A673 (cell line): ENCODE results near the gene FBXO42. TPM values are rescaled to one million over a fixed set of nuclear protein-coding genes. Genes with fewer than 3 reads are reported as not detected.

ENCODE experiments used
- BruUV-seq: library from RNA; stranded (reverse); fragments of 400-500 nt; replicated peaks from 2 replicates; lab custom pipeline; 2021; lab: Mats Ljungman, UMichigan
- CTCF ChIA-PET: fragments of 300-600 bp; sonication (Branson Sonifier 250); formaldehyde crosslinking; loops from one replicate; lab custom pipeline; 2022; ENCODE audit warnings: antibody characterized with exemption; lab: Charles Lee
- POLR2A ChIA-PET: fragments of 300-600 bp; sonication (Branson Sonifier 250); formaldehyde crosslinking; loops from one replicate; lab custom pipeline; 2022; ENCODE audit warnings: antibody characterized with exemption; ENCODE audit not compliant: low non-redundant PET; lab: Charles Lee
- DNase-seq: peaks from one replicate; pipeline ENCODE4 v3.0.0-alpha.2; 2015; ENCODE audit warnings: low spot score
- H3K27ac ChIP-seq: fragments of 200-600 bp; sonication (generic); 2 replicates; pipeline ENCODE4 v1.5.1; 2016; ENCODE audit warnings: mixed run types, low read depth, mild to moderate bottlenecking, mixed read lengths, antibody characterized with exemption, low read length; ENCODE audit not compliant: poor library complexity, severe bottlenecking
- H3K27me3 ChIP-seq: fragments of 200-600 bp; sonication (generic); replicated peaks from 2 replicates; pipeline ENCODE4 v1.6.1; 2017; ENCODE audit warnings: mixed run types, low read depth, mild to moderate bottlenecking, mixed read lengths, antibody characterized with exemption, low read length; ENCODE audit not compliant: insufficient read depth, poor library complexity
- H3K36me3 ChIP-seq: fragments of 200-600 bp; sonication (generic); 2 replicates; pipeline ENCODE4 v1.6.1; 2016; ENCODE audit warnings: mixed run types, mild to moderate bottlenecking, mixed read lengths, antibody characterized with exemption, low read length; ENCODE audit not compliant: insufficient read depth, poor library complexity, severe bottlenecking
- H3K4me1 ChIP-seq: fragments of 200-600 bp; sonication (generic); 2 replicates; pipeline ENCODE4 v1.6.1; 2017; ENCODE audit warnings: mixed run types, mild to moderate bottlenecking, mixed read lengths, antibody characterized with exemption, low read length; ENCODE audit not compliant: insufficient read depth, poor library complexity, severe bottlenecking
- H3K4me3 ChIP-seq: fragments of 200-600 bp; sonication (generic); 2 replicates; pipeline ENCODE4 v1.5.1; 2016; ENCODE audit warnings: low read depth, mixed run types, mild to moderate bottlenecking, mixed read lengths, low read length; ENCODE audit not compliant: poor library complexity, severe bottlenecking
- H3K9me3 ChIP-seq: fragments of 200-600 bp; sonication (generic); 2 replicates; pipeline ENCODE4 v1.6.1; 2016; ENCODE audit warnings: mixed run types, low read depth, mild to moderate bottlenecking, mixed read lengths, antibody characterized with exemption, low read length; ENCODE audit not compliant: poor library complexity, severe bottlenecking
- CTCF ChIP-seq: fragments of 300-800, 200-600 bp; sonication (generic); conservative IDR thresholded peaks from 2 replicates; pipeline ENCODE4 v1.5.1; 2017; ENCODE audit warnings: low read depth, mild to moderate bottlenecking, antibody characterized with exemption, low read length, moderate library complexity, mixed read lengths
- EZH2 ChIP-seq: fragments of 200-600 bp; sonication (generic); IDR thresholded peaks from 2 replicates; pipeline ENCODE4 v1.6.1; 2017; ENCODE audit warnings: borderline replicate concordance, low read depth, mild to moderate bottlenecking, mixed read lengths, antibody characterized with exemption, low read length; ENCODE audit not compliant: poor library complexity, severe bottlenecking
- intact Hi-C: fragments of 100-400 bp; cut with micrococcal nuclease; formaldehyde crosslinking; loops from one replicate; pipeline ENCODE4 v1.10.0; 2022; ENCODE audit not compliant: unreplicated experiment
- total RNA-seq: library from RNA; stranded (reverse); gene quantifications from 2 replicates; pipeline ENCODE4 v1.2.3, GENCODE V29; 2021

The FBXO42 gene
- total RNA-seq, 1 experiment from 2014 or later = 19.5 TPM

DNA sequence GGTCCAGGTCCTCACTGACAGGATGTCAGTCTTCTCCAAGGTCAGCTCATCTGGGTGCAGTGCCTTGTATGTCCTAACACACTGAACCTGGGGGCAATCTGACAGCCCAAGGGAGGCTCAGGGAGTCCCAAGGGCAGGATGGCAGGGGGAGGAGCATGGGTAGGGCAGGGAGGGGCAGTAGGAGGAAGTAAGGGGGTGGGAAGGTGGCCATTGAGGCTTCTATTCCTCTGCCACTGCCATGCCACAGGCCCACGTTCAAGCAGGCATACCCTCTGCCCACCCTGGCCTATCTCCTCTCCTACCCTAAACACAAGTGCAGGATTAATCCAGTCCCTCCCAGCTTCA is 153.2 kb downstream of the FBXO42 start:
- Histone ChIP-seq H3K27me3 (no peaks in the 10 kb centered on the region), H3K4me3 (no peak overlapping the region), H3K36me3 (no peaks in the 10 kb centered on the region), H3K27ac (no peak overlapping the region), H3K4me1 (no peaks in the 10 kb centered on the region), H3K9me3 (no peaks in the 10 kb centered on the region)
- no peak for DNase-seq
- ChIA-PET POLR2A (interaction anchor here (0.6 kb wide), 2 partner anchors 18 to 164 kb away, joined by 3 to 7 read pairs; no protein-coding TSS in a partner anchor), CTCF (interaction anchor here (0.6 kb wide), 1 partner anchor 14 kb away, joined by 5 read pairs; no protein-coding TSS in a partner anchor)
- no TSS peak for BruUV-seq
- TF ChIP-seq EZH2 (no peak), CTCF (no peak)
- intact Hi-C loops = no loop called here

GRCh38 chr1:16198444-16199156 is 153.7 kb downstream of the FBXO42 start:
- Histone ChIP-seq H3K36me3 (no peaks in the 10 kb centered on the region), H3K27me3 (no peaks in the 10 kb centered on the region), H3K27ac (no peak overlapping the region), H3K9me3 (no peaks in the 10 kb centered on the region), H3K4me1 (no peaks in the 10 kb centered on the region), H3K4me3 (no peak overlapping the region)
- ChIA-PET CTCF (no interaction called here), POLR2A (interaction anchor here (0.6 kb wide), 1 partner anchor 19 kb away, joined by 7 read pairs; no protein-coding TSS in a partner anchor)
- intact Hi-C loops = no loop called here
- DNase-seq = no peak
- TF ChIP-seq CTCF = no peak
- TF ChIP-seq EZH2 = no peak
- BruUV-seq = no TSS peak

GRCh38 chr1:16196874-16197273 is 155.4 kb downstream of the FBXO42 start:
- Histone ChIP-seq H3K9me3 (no peaks in the 10 kb centered on the region), H3K4me3 (no peak overlapping the region), H3K27ac (no peak overlapping the region), H3K4me1 (peaks cover 5% of the 10 kb centered on the region), H3K27me3 (no peaks in the 10 kb centered on the region), H3K36me3 (no peaks in the 10 kb centered on the region)
- TF ChIP-seq EZH2 = no peak
- DNase-seq = no peak
- CTCF ChIA-PET = no interaction called here
- no TSS peak for BruUV-seq
- intact Hi-C loops = no loop called here
- POLR2A ChIA-PET = no interaction called here

Other genes with a start within 250 kb of the FBXO42 start
- 70.5 and 91.6 TPM in 2 replicates for gene EPHA2, start 196.4 kb downstream of the FBXO42 start, total RNA-seq
- gene ARHGEF19, start 139.8 kb downstream of the FBXO42 start, total RNA-seq = 5.2 and 5.8 TPM in 2 replicates
- 5.5 and 7.6 TPM in 2 replicates for gene CPLANE2, start 115.3 kb downstream of the FBXO42 start, total RNA-seq
- 174 and 187 TPM in 2 replicates for gene SZRD1, start 14.8 kb upstream of the FBXO42 start, total RNA-seq
- not detected in 2 replicates for gene SPATA21, start 84.9 kb upstream of the FBXO42 start, total RNA-seq
- 47.3 and 47.6 TPM in 2 replicates for gene NECAP2, start 88.2 kb upstream of the FBXO42 start, total RNA-seq
- gene RNU1-1, start 161.8 kb upstream of the FBXO42 start, total RNA-seq = 1,866 and 1,908 TPM in 2 replicates